Progenitor cell of endocrine pancreas (in vitro differentiated cells): Measurements from ENCODE around the gene DNAH9. TPM values are rescaled to one million over a fixed set of nuclear protein-coding genes. Genes with fewer than 3 reads are reported as not detected.
A peak's percentile ranks its signal among the peaks of the same experiment; 100 is the strongest.

Source experiments
- DNase-seq: peaks from one replicate; pipeline ENCODE4 v3.0.0; 2021; ENCODE audit warnings: low spot score; ENCODE audit not compliant: unreplicated experiment
- H3K27ac Mint-ChIP-seq: 2 replicates; pipeline ENCODE4 v1.8.0; 2021; ENCODE audit warnings: mild to moderate bottlenecking, moderate library complexity, mixed read lengths
- H3K27me3 Mint-ChIP-seq: 2 replicates; pipeline ENCODE4 v1.8.0; 2021; ENCODE audit warnings: mixed read lengths
- H3K36me3 Mint-ChIP-seq: 2 replicates; pipeline ENCODE4 v1.8.0; 2022; ENCODE audit warnings: mixed read lengths; ENCODE audit not compliant: insufficient read depth
- H3K4me1 Mint-ChIP-seq: 2 replicates; pipeline ENCODE4 v1.8.0; 2021; ENCODE audit warnings: low read depth, mixed read lengths
- H3K4me3 Mint-ChIP-seq: 2 replicates; pipeline ENCODE4 v1.8.0; 2021; ENCODE audit warnings: low read depth, mild to moderate bottlenecking, moderate library complexity, mixed read lengths
- H3K9me3 Mint-ChIP-seq: 2 replicates; pipeline ENCODE4 v1.8.0; 2021; ENCODE audit warnings: low read depth, mixed read lengths
- CTCF ChIP-seq: fragments of 200-600 bp; sonication (generic); IDR thresholded peaks from one replicate; pipeline ENCODE4 v1.5.0; 2021; ENCODE audit warnings: antibody characterized with exemption, mild to moderate bottlenecking; ENCODE audit not compliant: unreplicated experiment
- total RNA-seq: library from RNA; stranded (reverse); gene quantifications from 2 replicates; pipeline ENCODE4 v1.2.1, GENCODE V29; 2021

DNAH9 gene
- total RNA-seq, 1 donor from 2014 or later, result 1.5 TPM

- H3K36me3 Mint-ChIP-seq, result peaks cover 21% of the 10 kb centered on the region
- H3K4me3 Mint-ChIP-seq, result no peak overlapping the region
- no peak overlapping the region for H3K27ac Mint-ChIP-seq
- no peak for DNase-seq
- H3K9me3 Mint-ChIP-seq, result no peaks in the 10 kb centered on the region
- no peaks in the 10 kb centered on the region for H3K27me3 Mint-ChIP-seq
- no peak for TF ChIP-seq CTCF
- peaks cover 9% of the 10 kb centered on the region for H3K4me1 Mint-ChIP-seq
Observed at GRCh38 chr17:11979795-11980194, 381.5 kb downstream of the DNAH9 start.

- no peak for DNase-seq
- peaks cover 6% of the 10 kb centered on the region for H3K4me1 Mint-ChIP-seq
- H3K27ac Mint-ChIP-seq, result no peak overlapping the region
- no peaks in the 10 kb centered on the region for H3K27me3 Mint-ChIP-seq
- no peaks in the 10 kb centered on the region for H3K9me3 Mint-ChIP-seq
- H3K4me3 Mint-ChIP-seq, result no peak overlapping the region
- peak; percentile 41 for TF ChIP-seq CTCF
- peaks cover 21% of the 10 kb centered on the region for H3K36me3 Mint-ChIP-seq
Observed at GRCh38 chr17:11980813-11981212, 382.5 kb downstream of the DNAH9 start.

DNA sequence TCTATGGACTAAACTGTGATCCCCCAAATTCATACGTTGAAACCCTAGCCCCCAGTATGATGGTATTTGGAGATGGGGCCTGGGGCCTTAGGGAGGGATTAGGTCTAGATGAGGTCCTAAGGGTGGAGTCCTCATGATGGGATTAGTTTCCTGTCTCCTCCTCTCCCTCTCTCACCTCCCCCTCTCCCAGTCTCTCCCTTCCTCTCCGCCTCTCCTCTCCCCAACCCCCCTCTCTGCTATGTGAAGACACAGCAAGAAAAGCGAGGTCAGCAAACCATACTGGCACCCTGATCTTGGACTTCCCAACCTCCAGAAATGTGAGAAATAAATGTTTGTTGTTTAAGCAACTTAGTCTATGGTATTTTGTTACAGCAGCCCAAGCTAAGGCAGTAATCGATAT, 383.6 kb downstream of the DNAH9 start:
- H3K27me3 Mint-ChIP-seq, result no peaks in the 10 kb centered on the region
- no peaks in the 10 kb centered on the region for H3K9me3 Mint-ChIP-seq
- peaks cover 21% of the 10 kb centered on the region for H3K36me3 Mint-ChIP-seq
- peaks cover 2% of the 10 kb centered on the region for H3K4me1 Mint-ChIP-seq
- no peak overlapping the region for H3K27ac Mint-ChIP-seq
- no peak overlapping the region for H3K4me3 Mint-ChIP-seq
- no peak for TF ChIP-seq CTCF
- no peak for DNase-seq

DNA sequence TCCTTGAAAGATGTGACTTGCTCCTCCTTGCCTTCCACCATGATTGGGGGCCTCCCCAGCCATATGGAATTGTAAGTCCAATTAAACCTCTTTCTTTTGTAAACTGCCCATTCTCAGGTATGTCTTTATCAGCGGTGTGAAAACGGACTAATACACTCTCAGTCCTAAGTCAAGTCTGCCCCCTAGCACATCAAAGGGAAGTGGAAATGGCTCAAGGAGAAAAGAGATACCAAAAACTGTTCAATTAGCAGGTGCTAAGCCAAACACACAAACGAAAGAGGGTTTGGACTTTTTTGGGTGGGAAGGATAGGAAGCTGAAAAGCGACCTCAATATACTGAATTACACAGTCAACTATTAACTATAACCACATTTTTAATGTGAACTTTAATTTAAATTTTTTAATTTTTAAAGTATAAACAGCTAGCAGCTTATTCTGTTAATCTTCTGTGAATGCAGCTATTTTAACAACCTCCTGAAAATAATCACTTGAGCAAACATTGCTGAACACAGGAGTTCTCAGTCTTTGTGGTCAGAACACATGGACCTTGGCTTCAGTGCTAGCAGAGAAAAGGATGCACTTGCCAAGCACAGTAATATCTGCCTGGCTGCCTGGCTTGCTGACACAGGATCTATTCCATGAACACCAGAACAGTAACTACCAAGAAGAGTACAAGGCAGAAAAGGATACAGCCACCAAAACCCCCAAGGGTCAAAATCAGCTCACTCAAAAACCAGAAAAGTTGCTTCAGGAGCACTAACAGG, 388.1 kb downstream of the DNAH9 start:
- H3K4me1 Mint-ChIP-seq, result peaks cover 2% of the 10 kb centered on the region
- TF ChIP-seq CTCF, result no peak
- H3K27me3 Mint-ChIP-seq, result no peaks in the 10 kb centered on the region
- no peaks in the 10 kb centered on the region for H3K9me3 Mint-ChIP-seq
- H3K4me3 Mint-ChIP-seq, result no peak overlapping the region
- no peak for DNase-seq
- no peak overlapping the region for H3K27ac Mint-ChIP-seq
- peaks cover 21% of the 10 kb centered on the region for H3K36me3 Mint-ChIP-seq

- Mint-ChIP-seq H3K27me3 (no peaks in the 10 kb centered on the region), H3K4me1 (peaks cover 2% of the 10 kb centered on the region), H3K9me3 (no peaks in the 10 kb centered on the region), H3K4me3 (no peak overlapping the region), H3K27ac (no peak overlapping the region), H3K36me3 (peaks cover 21% of the 10 kb centered on the region)
- DNase-seq, result no peak
- TF ChIP-seq CTCF, result peak; percentile 68
Observed at GRCh38 chr17:11986942-11987329, 388.7 kb downstream of the DNAH9 start.
